GM18870 (cell line): ENCODE data around the gene KRT9.
"Not testable (repeated sequence)": the region's sequence is repeated elsewhere in the genome, so short reads cannot be mapped to it uniquely, and the experiment has no call there.

ENCODE experiments used
- ATAC-seq: cut with Tn5 transposase; IDR thresholded peaks from one replicate; pipeline ENCODE4 v1.9.1; 2021; ENCODE audit warnings: moderate library complexity; ENCODE audit not compliant: unreplicated experiment

Gene KRT9

GRCh38 chr17:41571561-41572434, at the start of gene KRT9:
TSS of gene KRT9 (minus strand) at chr17:41572059. CDS start at chr17:41571992, 67 bp downstream.
- no peak for ATAC-seq

GRCh38 chr17:41621435-41621817, 49.6 kb upstream of the KRT9 start:
- ATAC-seq, result not testable (repeated sequence)

GRCh38 chr17:41620583-41621434, 49.0 kb upstream of the KRT9 start:
- no peak for ATAC-seq

- not testable (repeated sequence) for ATAC-seq
Observed at GRCh38 chr17:41619927-41620582, 48.2 kb upstream of the KRT9 start.

- ATAC-seq, result no peak
Observed at GRCh38 chr17:41619036-41619926, 47.4 kb upstream of the KRT9 start.

GRCh38 chr17:41618341-41619035, 46.6 kb upstream of the KRT9 start:
- no peak for ATAC-seq

- no peak for ATAC-seq
Observed at GRCh38 chr17:41617698-41618097, 45.8 kb upstream of the KRT9 start.

- ATAC-seq, result no peak
Observed at GRCh38 chr17:41617136-41617535, 45.3 kb upstream of the KRT9 start.

- not testable (repeated sequence) for ATAC-seq
Observed at GRCh38 chr17:41616486-41616885, 44.6 kb upstream of the KRT9 start.

GRCh38 chr17:41615454-41615853, 43.6 kb upstream of the KRT9 start:
- no peak for ATAC-seq

GRCh38 chr17:41614767-41615166, 42.9 kb upstream of the KRT9 start:
- ATAC-seq, result not testable (repeated sequence)

GRCh38 chr17:41614098-41614497, 42.2 kb upstream of the KRT9 start:
- no peak for ATAC-seq

GRCh38 chr17:41613277-41614082, 41.6 kb upstream of the KRT9 start:
- no peak for ATAC-seq

GRCh38 chr17:41612376-41613160, 40.7 kb upstream of the KRT9 start, which contains the start of gene KRT16:
TSS of gene KRT16 (minus strand) at chr17:41612767. CDS start at chr17:41612688, 79 bp downstream.
- ATAC-seq, result not testable (repeated sequence)

GRCh38 chr17:41610965-41611640, 39.2 kb upstream of the KRT9 start:
- ATAC-seq, result no peak

GRCh38 chr17:41610061-41610517, 38.2 kb upstream of the KRT9 start:
- not testable (repeated sequence) for ATAC-seq

- not testable (repeated sequence) for ATAC-seq
Observed at GRCh38 chr17:41606930-41607329, 35.1 kb upstream of the KRT9 start.
